ENCODE data around the gene KANSL1. TPM values are rescaled to one million over a fixed set of nuclear protein-coding genes. Genes with fewer than 3 reads are reported as not detected.

KANSL1 gene
- total and polyA plus RNA-seq, 10 of the 15 experiments (the other 5 are each of a cell fraction or from before 2014, with no cell fraction given), result 4.7 to 60.6 (median 28.0) TPM

GRCh38 chr17:46020023-46020761 is 173.0 kb downstream of the KANSL1 start (continued):
- TF ChIP-seq SKIL (IDR thresholded peaks at IDR 0.05; ENCODE audit: low read depth, poor library complexity, severe bottlenecking) (no peak), ZBTB11 (CRISPR knock-in tag; IDR thresholded peaks at IDR 0.05) (no peak), CEBPZ (IDR thresholded peaks at IDR 0.05; ENCODE audit: low read depth, low read length) (no peak), POLR2AphosphoS5 (IDR thresholded peaks at IDR 0.05; ENCODE audit: low read length) (no peak), ZNF217 (IDR thresholded peaks at IDR 0.05) (no peak), ASH2L (IDR thresholded peaks at IDR 0.05; ENCODE audit: borderline replicate concordance, low read depth) (no peak), IRF4 (IDR thresholded peaks at IDR 0.05; ENCODE audit: low read depth, low read length) (no peak), SPI1 (IDR thresholded peaks at IDR 0.05; ENCODE audit: borderline replicate concordance, insufficient read depth, low read depth, low read length) (peak; percentile 83), ZNF207 (IDR thresholded peaks at IDR 0.05; ENCODE audit: borderline replicate concordance) (no peak), BHLHE40 (IDR thresholded peaks at IDR 0.05; ENCODE audit: borderline replicate concordance in 1 of 2, low read depth in 2 of 2, low read length in 1 of 2) (peak in 1 of 2 experiments; percentile 51; a peak in 1 of 4 replicates), NRF1 (conservative IDR thresholded peaks at IDR 0.05; ENCODE audit: low read depth, low read length) (no peak), RBBP5 (conservative IDR thresholded peaks at IDR 0.05) (no peak), NR2F1 (conservative IDR thresholded peaks at IDR 0.05) (no peak), MLLT1 (IDR thresholded peaks at IDR 0.05) (peak; percentile 46; the same call in 1 of the 2 replicates), SMAD5 (IDR thresholded peaks at IDR 0.05; ENCODE audit: low read depth) (no peak), SP1 (IDR thresholded peaks at IDR 0.05; ENCODE audit: low read depth, low read length) (no peak), PKNOX1 (IDR thresholded peaks at IDR 0.05) (peak; percentile 54; the same call in 1 of the 2 replicates), RB1 (IDR thresholded peaks at IDR 0.05; ENCODE audit: borderline replicate concordance) (no peak)
